Esophagus muscularis mucosa (tissue), 4 donors: ENCODE results near the gene THSD4. TPM values are rescaled to one million over a fixed set of nuclear protein-coding genes. Genes with fewer than 3 reads are reported as not detected.

Experiments used
- DNase-seq: peaks from one replicate; pipeline ENCODE4 v3.0.0-alpha.2; 2017; ENCODE audit errors: extremely low spot score
- H3K27ac ChIP-seq, 4 donors: fragments of 200-600 bp; sonication (generic); replicated peaks in 1 of 4; 1 replicate in 3 of 4; 2 replicates in 1 of 4; pipeline ENCODE4 v1.5.1; 2016 to 2019; ENCODE audit warnings: mild to moderate bottlenecking in 1 of 4
- H3K27me3 ChIP-seq, 4 donors: fragments of 200-600 bp; sonication (generic); one replicate each; pipeline versions ENCODE4 v1.5.1 to v1.6.0; 2016 to 2019
- H3K36me3 ChIP-seq, 4 donors: fragments of 200-600 bp; sonication (generic); one replicate each; pipeline ENCODE4 v1.5.1; 2016 to 2019
- H3K4me1 ChIP-seq, 4 donors: fragments of 200-600 bp; sonication (generic); one replicate each; pipeline ENCODE4 v1.5.1; 2016 to 2019
- H3K4me3 ChIP-seq, 4 donors: fragments of 200-600 bp; sonication (generic); 1 replicate in 2 of 4; 2 replicates in 2 of 4; pipeline ENCODE4 v1.5.1; 2016 to 2019; ENCODE audit warnings: mild to moderate bottlenecking in 4 of 4, moderate library complexity in 1 of 4
- H3K9me3 ChIP-seq, 4 donors: fragments of 200-600 bp; sonication (generic); 1 replicate in 3 of 4; 2 replicates in 1 of 4; pipeline ENCODE4 v1.5.1; 2016 to 2019
- EP300 ChIP-seq: sonication (generic); formaldehyde crosslinking; IDR thresholded peaks from one replicate; pipeline ENCODE4 v1.6.1; 2017; ENCODE audit warnings: antibody characterized with exemption
- POLR2A ChIP-seq: fragments of 450-650 bp; IDR thresholded peaks from one replicate; pipeline ENCODE4 v1.6.1; 2017; ENCODE audit warnings: antibody characterized with exemption, moderate library complexity, mild to moderate bottlenecking, low read depth
- POLR2AphosphoS5 ChIP-seq, 2 donors: sonication (generic); formaldehyde crosslinking; IDR thresholded peaks; one replicate each; pipeline ENCODE4 v1.6.1; 2017; ENCODE audit warnings: antibody characterized with exemption in 2 of 2
- WGBS: methylation state at CpG from one replicate; pipeline ENCODE4 v1.1.5; 2018; 5-methylcytosine and 5-hydroxymethylcytosine counted together
- intact Hi-C: fragments of 100-400 bp; cut with DNase I; formaldehyde crosslinking; loops from one replicate; pipeline ENCODE4 v1.15.1; 2023
- total RNA-seq, 4 donors: library from RNA; depleted of rRNA; stranded (reverse); fragments of >200 nt; gene quantifications; one replicate each; pipeline versions ENCODE4 v1.1.0 to v1.2.1, GENCODE V29; 2016
- TF ChIP-seq, protein P1 (sequence below), 3 experiments: fragments of 200-600 bp in 2 of 3; fragments of 450-650 bp in 1 of 3; sonication (generic) in 2 of 3; IDR thresholded peaks; one replicate each; pipeline ENCODE4 v1.5.1; 2017 to 2019; ENCODE audit warnings: antibody characterized with exemption in 3 of 3, mild to moderate bottlenecking in 2 of 3, moderate library complexity in 1 of 3

Gene THSD4
- total RNA-seq, 4 donors from 2014 or later, result 3.2 to 6.6 (median 5.6) TPM

DNA sequence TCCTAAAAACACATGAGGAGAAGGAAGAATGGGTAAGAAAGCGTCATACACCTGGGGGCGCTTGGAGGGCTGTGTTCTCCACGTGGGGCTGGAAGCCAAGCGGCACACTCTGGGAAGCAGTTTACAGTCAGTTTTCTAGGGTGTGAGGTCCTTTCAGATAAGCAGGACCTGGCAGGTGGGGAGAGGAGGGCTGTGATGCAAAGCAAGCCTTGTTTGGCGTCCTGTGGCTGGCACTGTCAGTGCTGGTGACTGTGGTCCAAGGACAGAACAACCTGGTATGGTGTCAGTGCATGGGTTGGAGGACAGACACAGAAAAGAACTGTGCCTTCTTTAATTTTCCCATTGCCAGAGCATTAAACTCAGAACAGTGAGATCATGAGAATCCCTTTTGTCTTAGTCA, 434.4 kb downstream of the THSD4 start:
- Histone ChIP-seq H3K4me3 (no peak overlapping the region), H3K27me3 (no peaks in the 10 kb centered on the region), H3K9me3 (no peaks in the 10 kb centered on the region), H3K4me1 (peaks cover 3 to 10% (median 7%) of the 10 kb centered on the region in 4 donors), H3K27ac (no peak overlapping the region), H3K36me3 (no peaks in the 10 kb centered on the region)
- intact Hi-C loops, result no loop called here
- TF ChIP-seq POLR2AphosphoS5 (IDR thresholded peaks at IDR 0.05) (no peak), EP300 (no peak), POLR2A (no peak)
- TF ChIP-seq, protein P1, sequence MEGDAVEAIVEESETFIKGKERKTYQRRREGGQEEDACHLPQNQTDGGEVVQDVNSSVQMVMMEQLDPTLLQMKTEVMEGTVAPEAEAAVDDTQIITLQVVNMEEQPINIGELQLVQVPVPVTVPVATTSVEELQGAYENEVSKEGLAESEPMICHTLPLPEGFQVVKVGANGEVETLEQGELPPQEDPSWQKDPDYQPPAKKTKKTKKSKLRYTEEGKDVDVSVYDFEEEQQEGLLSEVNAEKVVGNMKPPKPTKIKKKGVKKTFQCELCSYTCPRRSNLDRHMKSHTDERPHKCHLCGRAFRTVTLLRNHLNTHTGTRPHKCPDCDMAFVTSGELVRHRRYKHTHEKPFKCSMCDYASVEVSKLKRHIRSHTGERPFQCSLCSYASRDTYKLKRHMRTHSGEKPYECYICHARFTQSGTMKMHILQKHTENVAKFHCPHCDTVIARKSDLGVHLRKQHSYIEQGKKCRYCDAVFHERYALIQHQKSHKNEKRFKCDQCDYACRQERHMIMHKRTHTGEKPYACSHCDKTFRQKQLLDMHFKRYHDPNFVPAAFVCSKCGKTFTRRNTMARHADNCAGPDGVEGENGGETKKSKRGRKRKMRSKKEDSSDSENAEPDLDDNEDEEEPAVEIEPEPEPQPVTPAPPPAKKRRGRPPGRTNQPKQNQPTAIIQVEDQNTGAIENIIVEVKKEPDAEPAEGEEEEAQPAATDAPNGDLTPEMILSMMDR (IDR thresholded peaks at IDR 0.05), result no peak
- DNase-seq, result no peak
- WGBS, result 82% methylated on average over 5 of the region's 5 CpGs

DNA sequence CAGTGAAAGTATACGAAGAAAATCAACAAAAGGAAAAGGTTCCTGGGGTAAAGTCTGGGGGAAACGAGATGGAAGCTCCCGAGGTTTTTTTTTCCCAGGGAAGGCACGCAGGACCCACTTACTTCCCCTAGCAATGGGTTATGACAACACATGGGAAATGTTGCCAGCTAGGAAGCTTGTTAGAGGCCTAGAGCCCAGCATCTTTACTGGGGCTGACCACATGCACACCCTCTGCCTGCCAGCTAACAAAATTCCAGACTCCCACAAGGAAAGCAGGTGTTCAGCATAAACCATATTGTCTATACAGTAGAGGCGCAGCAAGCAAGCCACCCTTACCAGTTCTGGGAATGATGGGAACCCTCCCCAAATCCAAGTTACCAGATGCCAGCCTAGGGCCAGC, 436.3 kb downstream of the THSD4 start:
- intact Hi-C loops, result no loop called here
- no peaks in the 10 kb centered on the region for H3K9me3 ChIP-seq
- no peak overlapping the region for H3K4me3 ChIP-seq
- peaks cover 3 to 10% (median 7%) of the 10 kb centered on the region in 4 donors for H3K4me1 ChIP-seq
- H3K36me3 ChIP-seq, result no peaks in the 10 kb centered on the region
- DNase-seq, result no peak
- 90% methylated on average over 5 of the region's 5 CpGs for WGBS
- H3K27ac ChIP-seq, result no peak overlapping the region
- TF ChIP-seq POLR2A (no peak), POLR2AphosphoS5 (IDR thresholded peaks at IDR 0.05) (no peak), EP300 (no peak)
- TF ChIP-seq, protein P1 (IDR thresholded peaks at IDR 0.05), result no peak
- no peaks in the 10 kb centered on the region for H3K27me3 ChIP-seq

DNA sequence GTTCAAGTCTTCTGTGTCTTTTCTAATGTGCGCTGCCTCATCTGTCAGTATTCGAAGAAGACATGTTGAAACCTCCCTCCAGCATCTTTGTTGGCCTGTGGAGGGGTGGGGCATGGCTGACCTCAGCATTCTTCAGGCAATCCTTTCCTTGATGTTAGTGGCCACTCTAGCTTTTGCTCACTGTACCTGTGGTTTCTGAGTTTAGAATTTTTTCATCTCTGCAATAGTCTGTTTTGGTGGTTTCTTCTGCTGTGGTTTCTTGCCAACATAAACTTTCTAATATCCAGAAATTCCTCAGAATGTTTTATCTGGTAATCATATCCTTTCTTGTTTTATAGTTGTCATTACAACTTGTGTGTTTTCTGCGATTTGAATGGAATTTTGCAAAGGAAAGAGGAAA, 443.8 kb downstream of the THSD4 start:
- intact Hi-C loops, result no loop called here
- no peaks in the 10 kb centered on the region for H3K4me1 ChIP-seq
- DNase-seq, result peak; percentile 34
- TF ChIP-seq, protein P1 (IDR thresholded peaks at IDR 0.05), result no peak
- TF ChIP-seq POLR2AphosphoS5 (IDR thresholded peaks at IDR 0.05) (no peak), EP300 (no peak), POLR2A (no peak)
- no peak overlapping the region for H3K4me3 ChIP-seq
- no peak overlapping the region for H3K27ac ChIP-seq
- no peaks in the 10 kb centered on the region for H3K27me3 ChIP-seq
- 83% methylated on average over 3 of the region's 3 CpGs for WGBS
- no peaks in the 10 kb centered on the region for H3K36me3 ChIP-seq
- H3K9me3 ChIP-seq, result peaks cover 0 to 4% (median 0%) of the 10 kb centered on the region in 4 donors

DNA sequence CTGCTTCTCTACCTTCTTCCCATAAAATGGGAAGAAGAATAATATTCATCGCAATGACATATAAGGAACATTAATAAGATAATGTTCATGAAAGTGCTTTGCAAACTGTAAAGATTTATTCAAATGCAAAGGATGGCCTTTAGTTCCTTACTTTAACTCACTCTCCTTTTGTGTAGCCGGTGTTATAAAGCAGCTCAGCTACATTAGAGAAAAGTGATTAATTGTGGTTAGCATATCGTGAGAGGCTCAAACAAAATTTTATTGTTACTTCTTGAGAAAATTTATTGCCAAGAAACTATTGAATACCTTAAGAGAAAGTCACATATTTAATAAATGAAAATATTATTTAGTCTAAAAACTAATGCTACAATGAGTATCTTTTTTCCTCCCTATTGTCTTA, 444.3 kb downstream of the THSD4 start:
- H3K27ac ChIP-seq, result no peak overlapping the region
- TF ChIP-seq POLR2A, result no peak
- H3K4me1 ChIP-seq, result no peaks in the 10 kb centered on the region
- WGBS, result 64% methylated on average over 3 of the region's 3 CpGs
- no peak overlapping the region for H3K4me3 ChIP-seq
- no peaks in the 10 kb centered on the region for H3K27me3 ChIP-seq
- no peak for DNase-seq
- intact Hi-C loops, result no loop called here
- H3K9me3 ChIP-seq, result peaks cover 0 to 4% (median 0%) of the 10 kb centered on the region in 4 donors
- H3K36me3 ChIP-seq, result no peaks in the 10 kb centered on the region

DNA sequence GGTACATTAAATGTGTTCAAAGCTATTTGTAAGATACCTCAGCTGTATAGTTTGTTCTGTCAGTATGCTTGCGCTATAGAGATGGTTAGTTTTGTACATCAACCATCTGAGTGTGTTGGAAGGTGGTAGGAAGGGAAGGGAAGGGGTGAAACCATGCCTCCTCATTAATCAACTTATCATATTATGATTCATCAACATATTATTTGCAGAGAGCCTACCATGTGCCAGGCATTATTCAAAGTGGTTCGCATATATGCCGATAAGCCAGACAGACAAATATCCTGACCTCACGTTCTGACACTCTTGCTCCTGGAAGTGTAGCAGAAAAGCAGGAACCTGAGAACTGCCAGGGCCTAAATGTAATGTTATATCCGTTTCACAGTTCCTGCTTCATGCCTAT, 447.0 kb downstream of the THSD4 start:
- Histone ChIP-seq H3K9me3 (peaks cover 0 to 4% (median 0%) of the 10 kb centered on the region in 4 donors), H3K4me1 (peaks cover 0 to 7% (median 0%) of the 10 kb centered on the region in 4 donors), H3K27ac (no peak overlapping the region), H3K27me3 (no peaks in the 10 kb centered on the region), H3K4me3 (no peak overlapping the region), H3K36me3 (no peaks in the 10 kb centered on the region)
- DNase-seq, result no peak
- WGBS, result 90% methylated on average over 5 of the region's 5 CpGs
- no peak for TF ChIP-seq EP300
- intact Hi-C loops, result no loop called here

DNA sequence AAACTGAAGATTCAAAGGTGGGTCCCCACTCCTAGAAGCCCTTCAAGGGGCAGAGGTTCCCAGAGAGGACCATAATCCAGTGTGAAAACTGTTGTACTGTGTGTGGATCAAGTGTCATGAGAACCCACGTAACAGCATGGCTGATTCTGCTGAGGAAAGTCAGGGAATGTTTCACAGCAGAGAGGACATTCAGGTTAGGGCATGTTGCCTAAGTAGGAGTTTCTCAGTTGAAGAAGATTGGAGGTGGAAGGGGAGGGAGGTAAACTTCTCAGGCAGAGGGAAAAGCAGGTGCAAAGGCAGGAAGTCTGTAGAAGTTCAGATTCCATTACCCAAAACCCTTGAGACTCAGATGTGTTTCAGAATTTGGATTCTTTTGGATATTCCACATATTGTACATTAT, 448.9 kb downstream of the THSD4 start:
- H3K36me3 ChIP-seq, result no peaks in the 10 kb centered on the region
- H3K27ac ChIP-seq, result no peak overlapping the region
- intact Hi-C loops, result no loop called here
- TF ChIP-seq POLR2AphosphoS5 (IDR thresholded peaks at IDR 0.05) (no peak), EP300 (no peak), POLR2A (no peak)
- TF ChIP-seq, protein P1 (IDR thresholded peaks at IDR 0.05), result no peak
- no peaks in the 10 kb centered on the region for H3K9me3 ChIP-seq
- H3K27me3 ChIP-seq, result no peaks in the 10 kb centered on the region
- WGBS, result 33% methylated on average over 1 of the region's 1 CpG
- no peak overlapping the region for H3K4me3 ChIP-seq
- peak; percentile 86 for DNase-seq
- peaks cover 0 to 7% (median 0%) of the 10 kb centered on the region in 4 donors for H3K4me1 ChIP-seq
